H1 (cell line): ENCODE results near the gene ZBTB20. TPM values are rescaled to one million over a fixed set of nuclear protein-coding genes. Genes with fewer than 3 reads are reported as not detected.

Source experiments
- CTCF ChIA-PET: fragments of 300-600 bp; sonication (Branson Sonifier 250); formaldehyde crosslinking; loops from one replicate; lab custom pipeline; 2021; ENCODE audit not compliant: partially characterized antibody; lab: Charles Lee
- POLR2A ChIA-PET: fragments of 300-600 bp; sonication (Branson Sonifier 250); formaldehyde crosslinking; loops from one replicate; lab custom pipeline; 2021; ENCODE audit warnings: inconsistent platforms; ENCODE audit not compliant: partially characterized antibody; lab: Charles Lee
- DNase-seq, 2 experiments: peaks; one replicate each; pipeline versions ENCODE4 v3.0.0 to v3.0.0-alpha.2; 2010 to 2022; ENCODE audit warnings: low spot score in 2 of 2, low read depth in 1 of 2, mixed read lengths in 1 of 2
- FAIRE-seq: peaks from 2 replicates; lab custom pipeline; 2011; peaks lifted over from hg19 to GRCh38; lab: Jason Lieb, UNC
- H2AFZ ChIP-seq: 2 replicates; pipeline ENCODE4 v1.8.1; 2012; ENCODE audit warnings: low read length, inconsistent platforms
- H2AK5ac ChIP-seq: 2 replicates; pipeline ENCODE4 v1.6.1; 2013; ENCODE audit warnings: low read depth, low read length
- H2BK120ac ChIP-seq: replicated peaks from 2 replicates; pipeline ENCODE3; 2013; ENCODE audit warnings: low read depth, low read length, inconsistent platforms
- H2BK12ac ChIP-seq: 2 replicates; pipeline ENCODE4 v1.6.1; 2013; ENCODE audit warnings: low read depth, low read length
- H2BK15ac ChIP-seq: 2 replicates; pipeline ENCODE4 v1.6.1; 2013; ENCODE audit warnings: low read length
- H2BK20ac ChIP-seq: 2 replicates; pipeline ENCODE4 v1.6.1; 2013; ENCODE audit warnings: low read length
- H2BK5ac ChIP-seq: 2 replicates; pipeline ENCODE4 v1.6.1; 2013; ENCODE audit warnings: low read depth, low read length
- H3K14ac ChIP-seq: 2 replicates; pipeline ENCODE4 v1.6.1; 2013; ENCODE audit warnings: inconsistent platforms; ENCODE audit not compliant: insufficient read length
- H3K18ac ChIP-seq: 2 replicates; pipeline ENCODE4 v1.6.1; 2013; ENCODE audit warnings: low read length; ENCODE audit errors: extremely low read depth
- H3K23ac ChIP-seq: 2 replicates; pipeline ENCODE4 v1.6.1; 2013; ENCODE audit warnings: inconsistent platforms; ENCODE audit not compliant: insufficient read length
- H3K23me2 ChIP-seq: 2 replicates; pipeline ENCODE4 v1.6.1; 2013; ENCODE audit warnings: low read depth, low read length
- H3K27ac ChIP-seq: 2 replicates; pipeline ENCODE4 v1.6.1; 2011; ENCODE audit warnings: low read depth, low read length, inconsistent platforms
- H3K27me3 ChIP-seq, 4 experiments: replicated peaks in 1 of 4; 1 replicate in 1 of 4; 2 replicates in 3 of 4; pipeline versions ENCODE4 v1.6.1 to v1.8.1; 2011 to 2013; ENCODE audit warnings: low read length in 3 of 4, mild to moderate bottlenecking in 3 of 4, inconsistent platforms in 2 of 4, mixed read lengths in 2 of 4, moderate library complexity in 1 of 4; ENCODE audit not compliant: control insufficient read depth in 3 of 4, insufficient read depth in 3 of 4; ENCODE audit errors: extremely low read depth in 1 of 4
- H3K36me3 ChIP-seq, 4 experiments: 2 replicates each; pipeline versions ENCODE4 v1.6.1 to v1.8.1; 2011 to 2013; ENCODE audit warnings: mild to moderate bottlenecking in 4 of 4, low read length in 3 of 4, moderate library complexity in 2 of 4, control low read depth in 1 of 4, inconsistent platforms in 1 of 4; ENCODE audit not compliant: insufficient read depth in 4 of 4, control insufficient read depth in 2 of 4
- H3K4ac ChIP-seq: replicated peaks from 2 replicates; pipeline ENCODE3; 2013; ENCODE audit warnings: low read length, low read depth, mixed read lengths, inconsistent platforms; ENCODE audit not compliant: insufficient read length
- H3K4me1 ChIP-seq, 4 experiments: replicated peaks in 1 of 4; 1 replicate in 1 of 4; 2 replicates in 3 of 4; pipeline versions ENCODE4 v1.6.1 to v1.8.1; 2011 to 2013; ENCODE audit warnings: low read length in 3 of 4, inconsistent platforms in 2 of 4, mixed read lengths in 1 of 4; ENCODE audit not compliant: insufficient read depth in 4 of 4, control insufficient read depth in 3 of 4
- H3K4me2 ChIP-seq, 2 experiments: 2 replicates each; pipeline versions ENCODE4 v1.6.1 to v1.8.1; 2011 to 2013; ENCODE audit warnings: low read depth in 2 of 2, low read length in 2 of 2, control low read depth in 1 of 2, inconsistent platforms in 1 of 2, mild to moderate bottlenecking in 1 of 2; ENCODE audit not compliant: insufficient read depth in 1 of 2
- H3K4me3 ChIP-seq, 4 experiments: fragments of 200-600, 300-600 bp in 1 of 4; sonication (generic), shearing (Covaris generic), sonication (Bioruptor Twin) in 1 of 4; 2 replicates each; pipeline versions ENCODE4 v1.5.1 to v1.8.1; 2011 to 2016; ENCODE audit warnings: low read length in 4 of 4, low read depth in 3 of 4, control low read depth in 2 of 4, inconsistent platforms in 2 of 4, mild to moderate bottlenecking in 2 of 4, mixed read lengths in 1 of 4, moderate library complexity in 1 of 4; ENCODE audit not compliant: insufficient read depth in 2 of 4; ENCODE audit errors: extremely low read depth in 1 of 4
- H3K56ac ChIP-seq: replicated peaks from 2 replicates; pipeline ENCODE3; 2013; ENCODE audit warnings: low read depth, mild to moderate bottlenecking, mixed read lengths, low read length, inconsistent platforms; ENCODE audit not compliant: insufficient read length
- H3K79me1 ChIP-seq: 2 replicates; pipeline ENCODE4 v1.6.1; 2013; ENCODE audit warnings: low read depth, low read length, control low read depth
- H3K79me2 ChIP-seq, 2 experiments: 2 replicates each; pipeline versions ENCODE4 v1.6.1 to v1.8.1; 2012 to 2013; ENCODE audit warnings: low read length in 2 of 2, mild to moderate bottlenecking in 2 of 2, inconsistent platforms in 1 of 2; ENCODE audit not compliant: insufficient read depth in 2 of 2, control insufficient read depth in 1 of 2
- H3K9ac ChIP-seq, 4 experiments: replicated peaks in 1 of 4; 1 replicate in 1 of 4; 2 replicates in 3 of 4; pipeline versions ENCODE4 v1.6.1 to v1.8.1; 2011 to 2013; ENCODE audit warnings: low read depth in 3 of 4, low read length in 3 of 4, control low read depth in 2 of 4, mild to moderate bottlenecking in 2 of 4, moderate library complexity in 2 of 4, inconsistent platforms in 1 of 4; ENCODE audit errors: extremely low read depth in 1 of 4
- H3K9me3 ChIP-seq, 2 experiments: 2 replicates each; pipeline versions ENCODE4 v1.6.1 to v1.8.1; 2012 to 2013; ENCODE audit warnings: mild to moderate bottlenecking in 2 of 2, moderate library complexity in 2 of 2, control low read depth in 1 of 2, inconsistent platforms in 1 of 2, low read depth in 1 of 2, low read length in 1 of 2, mixed read lengths in 1 of 2; ENCODE audit not compliant: insufficient read depth in 2 of 2
- H4K20me1 ChIP-seq, 2 experiments: replicated peaks in 1 of 2; 2 replicates each; pipeline versions ENCODE3 to v1.8.1; 2011 to 2013; ENCODE audit warnings: inconsistent platforms in 2 of 2, low read length in 2 of 2, mild to moderate bottlenecking in 1 of 2; ENCODE audit not compliant: insufficient read depth in 2 of 2, control insufficient read depth in 1 of 2
- H4K5ac ChIP-seq: 2 replicates; pipeline ENCODE4 v1.6.1; 2013; ENCODE audit warnings: low read length, low read depth, mixed read lengths, inconsistent platforms; ENCODE audit not compliant: insufficient read length
- H4K8ac ChIP-seq: 2 replicates; pipeline ENCODE4 v1.8.0; 2013; ENCODE audit warnings: mild to moderate bottlenecking, moderate library complexity, low read length, inconsistent platforms; ENCODE audit not compliant: insufficient read depth; ENCODE audit errors: extremely low read depth
- H4K91ac ChIP-seq: replicated peaks from 2 replicates; pipeline ENCODE3; 2013; ENCODE audit warnings: low read length, mixed read lengths, inconsistent platforms; ENCODE audit not compliant: insufficient read length
- ASH2L ChIP-seq: fragments of 200-600, 300-600 bp; sonication (generic); IDR thresholded peaks from one replicate; pipeline ENCODE4 v1.7.1; 2017; ENCODE audit warnings: low read length
- CHD1 ChIP-seq: IDR thresholded peaks from 2 replicates; pipeline ENCODE4 v1.6.1; 2012; ENCODE audit warnings: low read depth, low read length, improper control_type of control experiment
- GABPA ChIP-seq: IDR thresholded peaks from 2 replicates; pipeline ENCODE4 v1.6.1; 2011; ENCODE audit warnings: mild to moderate bottlenecking, low read length, moderate library complexity, borderline replicate concordance; ENCODE audit not compliant: insufficient read depth
- HDAC2 ChIP-seq, 2 experiments: fragments of 300-600 bp in 1 of 2; sonication (generic) in 1 of 2; IDR thresholded peaks; 2 replicates each; pipeline ENCODE4 v1.6.1; 2011 to 2012; ENCODE audit warnings: low read depth in 2 of 2, low read length in 2 of 2, mild to moderate bottlenecking in 2 of 2, moderate library complexity in 2 of 2, borderline replicate concordance in 1 of 2, inconsistent platforms in 1 of 2
- HDAC6 ChIP-seq: IDR thresholded peaks from one replicate; pipeline ENCODE4 v1.7.1; 2012; ENCODE audit warnings: low read depth, mild to moderate bottlenecking, inconsistent platforms, low read length, moderate library complexity
- JUN ChIP-seq: IDR thresholded peaks from 2 replicates; pipeline ENCODE4 v1.6.1; 2011; ENCODE audit warnings: low read depth, mild to moderate bottlenecking, improper control_type of control experiment, low read length
- MAFK ChIP-seq: IDR thresholded peaks from 2 replicates; pipeline ENCODE4 v1.6.1; 2012; ENCODE audit warnings: low read depth, mild to moderate bottlenecking, improper control_type of control experiment, low read length
- MAX ChIP-seq: IDR thresholded peaks from 2 replicates; pipeline ENCODE4 v1.6.1; 2012; ENCODE audit warnings: inconsistent platforms
- POLR2AphosphoS5 ChIP-seq: IDR thresholded peaks from 2 replicates; pipeline ENCODE4 v1.6.1; 2011; ENCODE audit warnings: low read depth, low read length
- POU5F1 ChIP-seq: IDR thresholded peaks from 2 replicates; pipeline ENCODE4 v1.6.1; 2011; ENCODE audit warnings: low read depth, mild to moderate bottlenecking, low read length, moderate library complexity
- SAP30 ChIP-seq: fragments of 300-600 bp; sonication (generic); IDR thresholded peaks from 2 replicates; pipeline ENCODE4 v1.7.1; 2012; ENCODE audit warnings: low read length, moderate library complexity, mild to moderate bottlenecking, inconsistent platforms; ENCODE audit not compliant: insufficient read depth, insufficient replicate concordance
- ZNF274 ChIP-seq: IDR thresholded peaks from 2 replicates; pipeline ENCODE4 v1.7.0; 2012; ENCODE audit warnings: low read length, borderline replicate concordance; ENCODE audit errors: extremely low read depth
- WGBS, 2 experiments: shearing (Covaris generic) in 1 of 2; methylation state at CpG; one replicate each; pipeline versions ENCODE4 v1.1.6 to v1.1.7; 2013 to 2015; ENCODE audit warnings: low lambda C conversion rate in 2 of 2, mixed read lengths in 2 of 2, inconsistent platforms in 1 of 2, low coverage in 1 of 2, missing lambda C conversion rate in 1 of 2; ENCODE audit not compliant: insufficient replicate concordance in 2 of 2, insufficient coverage in 1 of 2, insufficient read length in 1 of 2; ENCODE audit errors: extremely low coverage in 1 of 2, missing lambda C conversion rate in 1 of 2; 5-methylcytosine and 5-hydroxymethylcytosine counted together
- polyA plus RNA-seq, 7 experiments: library from polyadenylated mRNA; depleted of rRNA in 3 of 7; stranded (reverse) in 5 of 7; unstranded in 2 of 7; fragments of >200 nt in 5 of 7; fragments of 200-250 nt in 2 of 7; gene quantifications; 1 replicate in 5 of 7; 2 replicates in 1 of 7; 4 replicates in 1 of 7; pipeline versions ENCODE4 v1.2.1 to v1.2.3, GENCODE V29; 2011 to 2013; ENCODE audit warnings: missing spikeins in 2 of 7, mixed read lengths in 2 of 7
- total RNA-seq: library from RNA; stranded (reverse); fragmentation: NEBNext Ultra II Directional; extraction: Animal tissue kit (Norgen Biotek cat#: 25700); gene quantifications from 2 replicates; pipeline ENCODE4 v1.2.1, GENCODE V29; 2021
- TF ChIP-seq, protein P1 (sequence below): IDR thresholded peaks from 2 replicates; pipeline ENCODE4 v1.6.1; 2011; ENCODE audit warnings: low read length, improper control_type of control experiment

The ZBTB20 gene
- total and polyA plus RNA-seq, 2 of the 8 experiments (the other 6 are each of a cell fraction or from before 2014, with no cell fraction given), result 0.35 to 1.3 TPM

DNA sequence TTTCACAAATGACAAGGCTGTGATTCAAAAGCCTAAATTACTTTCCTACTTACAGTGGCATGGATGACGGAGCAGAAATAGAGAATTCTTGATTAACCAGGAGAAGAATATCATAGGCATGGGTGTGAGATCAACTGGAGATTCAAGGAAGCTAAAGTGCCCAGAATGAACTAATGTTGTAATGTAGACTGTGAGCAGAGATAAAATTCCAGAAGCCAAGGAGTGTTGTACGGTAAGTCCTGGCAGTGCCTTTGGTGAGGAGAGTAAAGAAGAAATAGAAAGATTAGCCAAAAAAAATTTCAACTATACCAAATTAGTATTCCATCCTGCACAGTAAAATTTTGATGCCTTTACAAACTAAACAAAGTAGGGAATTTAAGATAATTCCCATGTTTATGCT is 75.9 kb downstream of the ZBTB20 start:
- Histone ChIP-seq H2BK5ac (no peak overlapping the region), H2BK12ac (no peak overlapping the region), H2AFZ (no peak overlapping the region), H3K79me2 (no peaks in the 10 kb centered on the region), H3K56ac (no peak overlapping the region), H3K23me2 (no peaks in the 10 kb centered on the region), H3K18ac (no peak overlapping the region), H3K9ac (no peak overlapping the region), H2BK20ac (no peak overlapping the region), H3K79me1 (no peaks in the 10 kb centered on the region), H4K91ac (no peak overlapping the region), H3K14ac (no peak overlapping the region), H2BK15ac (no peak overlapping the region), H3K4me3 (no peak overlapping the region), H3K4me2 (no peak overlapping the region), H2AK5ac (no peak overlapping the region), H4K5ac (no peak overlapping the region), H3K27ac (no peak overlapping the region), H3K9me3 (no peaks in the 10 kb centered on the region), H4K20me1 (no peaks in the 10 kb centered on the region), H3K23ac (no peak overlapping the region), H3K4ac (no peak overlapping the region), H3K36me3 (no peaks in the 10 kb centered on the region), H3K4me1 (no peaks in the 10 kb centered on the region), H4K8ac (no peak overlapping the region), H2BK120ac (no peak overlapping the region), H3K27me3 (no peaks in the 10 kb centered on the region)
- POLR2A ChIA-PET, result no interaction called here
- DNase-seq, result no peak
- 94% methylated on average over 2 of the region's 2 CpGs; no CpG with 5 or more reads in 1 of the 2 experiments for WGBS, 2 experiments
- CTCF ChIA-PET, result interaction anchor here (1.4 to 1.5 kb wide), 2 partner anchors 147 to 244 kb away, joined by 3 to 4 read pairs; no protein-coding TSS in a partner anchor
- no peak for FAIRE-seq
- TF ChIP-seq ZNF274 (no peak), POU5F1 (no peak), MAX (no peak), JUN (no peak), ASH2L (no peak), MAFK (no peak), CHD1 (no peak), POLR2AphosphoS5 (no peak), SAP30 (no peak), GABPA (no peak), HDAC2 (IDR thresholded peaks at IDR 0.05; ENCODE audit: borderline replicate concordance in 1 of 2, low read depth in 2 of 2, low read length in 2 of 2) (no peak), HDAC6 (no peak)
- TF ChIP-seq, protein P1, sequence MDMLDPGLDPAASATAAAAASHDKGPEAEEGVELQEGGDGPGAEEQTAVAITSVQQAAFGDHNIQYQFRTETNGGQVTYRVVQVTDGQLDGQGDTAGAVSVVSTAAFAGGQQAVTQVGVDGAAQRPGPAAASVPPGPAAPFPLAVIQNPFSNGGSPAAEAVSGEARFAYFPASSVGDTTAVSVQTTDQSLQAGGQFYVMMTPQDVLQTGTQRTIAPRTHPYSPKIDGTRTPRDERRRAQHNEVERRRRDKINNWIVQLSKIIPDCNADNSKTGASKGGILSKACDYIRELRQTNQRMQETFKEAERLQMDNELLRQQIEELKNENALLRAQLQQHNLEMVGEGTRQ, result no peak
